Measurements from ENCODE around the gene NMRK2. TPM values are rescaled to one million over a fixed set of nuclear protein-coding genes. Genes with fewer than 3 reads are reported as not detected.
A peak's percentile ranks its signal among the peaks of the same experiment; 100 is the strongest.

NMRK2 gene
- total RNA-seq, 1 experiment from 2014 or later: not detected

- no peak for DNase-seq (ENCODE audit: low read depth)
Measured at GRCh38 chr19:3964256-3965194, 31.7 kb downstream of the NMRK2 start.

- DNase-seq (ENCODE audit: low read depth): peak; percentile 5
Measured at GRCh38 chr19:3966051-3967017, 33.5 kb downstream of the NMRK2 start.

GRCh38 chr19:3967983-3968382 is 35.1 kb downstream of the NMRK2 start:
- DNase-seq (ENCODE audit: low read depth): peak; percentile 18

GRCh38 chr19:3968556-3969434 is 35.9 kb downstream of the NMRK2 start:
- peak; percentile 99 for DNase-seq (ENCODE audit: low read depth)

GRCh38 chr19:3969435-3970312 is 36.8 kb downstream of the NMRK2 start:
- peak; percentile 94 for DNase-seq (ENCODE audit: low read depth)

GRCh38 chr19:3970313-3970807 is 37.5 kb downstream of the NMRK2 start:
- DNase-seq (ENCODE audit: low read depth): no peak

GRCh38 chr19:3970808-3971598 is 38.1 kb downstream of the NMRK2 start, which contains the start of gene DAPK3:
TSS of gene DAPK3 (minus strand) at chr19:3971099. CDS start at chr19:3969735, 1,364 bp downstream.
- peak; percentile 99 for DNase-seq (ENCODE audit: low read depth)

GRCh38 chr19:3975144-3975543 is 42.3 kb downstream of the NMRK2 start:
- DNase-seq (ENCODE audit: low read depth): peak; percentile 19

GRCh38 chr19:3975637-3976087 is 42.8 kb downstream of the NMRK2 start:
- DNase-seq (ENCODE audit: low read depth): peak; percentile 15

GRCh38 chr19:3976495-3977241 is 43.8 kb downstream of the NMRK2 start:
- DNase-seq (ENCODE audit: low read depth): peak; percentile 21

- DNase-seq (ENCODE audit: low read depth): peak; percentile 13
Measured at GRCh38 chr19:3977242-3978143, 44.6 kb downstream of the NMRK2 start.

- no peak for DNase-seq (ENCODE audit: low read depth)
Measured at GRCh38 chr19:3978145-3978544, 45.3 kb downstream of the NMRK2 start.

GRCh38 chr19:3979289-3979673 is 46.4 kb downstream of the NMRK2 start:
- peak; percentile 14 for DNase-seq (ENCODE audit: low read depth)

GRCh38 chr19:3979674-3980352 is 46.9 kb downstream of the NMRK2 start:
- DNase-seq (ENCODE audit: low read depth): peak; percentile 14

GRCh38 chr19:3980353-3981251 is 47.7 kb downstream of the NMRK2 start:
- DNase-seq (ENCODE audit: low read depth): peak; percentile 7

GRCh38 chr19:3981373-3981735 is 48.5 kb downstream of the NMRK2 start:
- peak; percentile 9 for DNase-seq (ENCODE audit: low read depth)
